Measurements from ENCODE around the gene SAV1.

- TF ChIP-seq YY1 (IDR thresholded peaks at IDR 0.05; ENCODE audit: insufficient read depth, insufficient read length) (no peak), ZNF274 (IDR thresholded peaks at IDR 0.05; ENCODE audit: low read depth, low read length) (no peak), SUZ12 (IDR thresholded peaks at IDR 0.05; ENCODE audit: extremely low read depth, insufficient read depth, insufficient read length) (no peak)
Measured at GRCh38 chr14:50668826-50669143, 679 bp upstream of the SAV1 start.
